PC-3 (cell line): ENCODE measurements around the gene INO80C. TPM values are rescaled to one million over a fixed set of nuclear protein-coding genes. Genes with fewer than 3 reads are reported as not detected.

Source experiments
- ATAC-seq: fragments of 200-7000 bp; cut with Tn5 transposase; 2 replicates; pipeline ENCODE4 v1.9.1; 2020; ENCODE audit warnings: mild to moderate bottlenecking, moderate library complexity
- BruUV-seq: library from RNA; stranded (reverse); fragments of 400-500 nt; replicated peaks from 2 replicates; lab custom pipeline; 2021; lab: Mats Ljungman, UMichigan
- CTCF ChIA-PET: fragments of 300-600 bp; sonication (Branson Sonifier 250); formaldehyde crosslinking; loops from one replicate; lab custom pipeline; 2022; ENCODE audit warnings: antibody characterized with exemption; lab: Charles Lee
- POLR2A ChIA-PET: fragments of 300-600 bp; sonication (Branson Sonifier 250); formaldehyde crosslinking; loops from one replicate; lab custom pipeline; 2022; ENCODE audit warnings: antibody characterized with exemption; ENCODE audit not compliant: unreplicated experiment; lab: Charles Lee
- DNase-seq: peaks from one replicate; pipeline ENCODE4 v3.0.0-alpha.2; 2015
- H2AFZ ChIP-seq: fragments of 300-600 bp; sonication (generic); 2 replicates; pipeline ENCODE4 v1.6.0; 2016; ENCODE audit warnings: antibody characterized with exemption, low read length
- H3F3A ChIP-seq: fragments of 300-600 bp; sonication (generic); one replicate; pipeline ENCODE4 v1.6.0; 2017; ENCODE audit warnings: antibody characterized with exemption, low read length, control low read depth, mild to moderate bottlenecking; ENCODE audit not compliant: unreplicated experiment
- H3K27ac ChIP-seq: fragments of 300-600 bp; sonication (generic); 2 replicates; pipeline ENCODE4 v1.5.1; 2016; ENCODE audit warnings: mild to moderate bottlenecking, low read length
- H3K27me3 ChIP-seq: fragments of 300-600 bp; sonication (generic); 2 replicates; pipeline ENCODE4 v1.6.1; 2016; ENCODE audit warnings: low read length, mixed read lengths
- H3K36me3 ChIP-seq: fragments of 300-600 bp; sonication (generic); 2 replicates; pipeline ENCODE4 v1.6.1; 2016; ENCODE audit warnings: low read depth, mixed run types, low read length, mixed read lengths
- H3K4me1 ChIP-seq: fragments of 300-600 bp; sonication (generic); 2 replicates; pipeline ENCODE4 v1.5.1; 2016; ENCODE audit warnings: low read length; ENCODE audit not compliant: insufficient read depth
- H3K4me2 ChIP-seq: fragments of 300-600 bp; sonication (generic); 2 replicates; pipeline ENCODE4 v1.6.0; 2016; ENCODE audit warnings: low read length
- H3K4me3 ChIP-seq: fragments of 300-600 bp; sonication (generic); 2 replicates; pipeline ENCODE4 v1.5.1; 2016; ENCODE audit warnings: mild to moderate bottlenecking, low read length, mixed read lengths
- H3K79me2 ChIP-seq: fragments of 300-600 bp; sonication (generic); 2 replicates; pipeline ENCODE4 v1.6.1; 2017; ENCODE audit warnings: low read length, mixed read lengths
- H3K9ac ChIP-seq: fragments of 300-600 bp; sonication (generic); 2 replicates; pipeline ENCODE4 v1.6.0; 2016; ENCODE audit warnings: mild to moderate bottlenecking, low read length
- H3K9me2 ChIP-seq: fragments of 300-600 bp; sonication (generic); replicated peaks from 2 replicates; pipeline ENCODE4 v1.6.1; 2016; ENCODE audit warnings: mixed run types, low read length, mixed read lengths
- H3K9me3 ChIP-seq: fragments of 300-600 bp; sonication (generic); 2 replicates; pipeline ENCODE4 v1.6.1; 2016; ENCODE audit warnings: low read length, mixed read lengths
- H4K20me1 ChIP-seq: fragments of 300-600 bp; sonication (generic); 2 replicates; pipeline ENCODE4 v1.6.1; 2016; ENCODE audit warnings: low read length, mixed read lengths
- CTCF ChIP-seq: fragments of 300-600 bp; sonication (generic); conservative IDR thresholded peaks from 2 replicates; pipeline ENCODE4 v1.5.1; 2017; ENCODE audit warnings: antibody characterized with exemption, low read depth, mild to moderate bottlenecking, low read length
- EZH2 ChIP-seq: fragments of 300-600 bp; sonication (generic); IDR thresholded peaks from one replicate; pipeline ENCODE4 v1.6.1; 2017; ENCODE audit warnings: antibody characterized with exemption, mild to moderate bottlenecking, low read length; ENCODE audit not compliant: unreplicated experiment
- EZH2phosphoT487 ChIP-seq: fragments of 300-600 bp; sonication (generic); IDR thresholded peaks from 2 replicates; pipeline ENCODE4 v1.6.1; 2018; ENCODE audit warnings: mild to moderate bottlenecking, antibody characterized with exemption, low read length, borderline replicate concordance
- intact Hi-C: fragments of 100-400 bp; cut with micrococcal nuclease; formaldehyde crosslinking; loops from 2 replicates; pipeline ENCODE4 v1.9.0; 2023
- total RNA-seq: library from RNA; depleted of rRNA; stranded (reverse); fragments of >200 nt; gene quantifications from 2 replicates; pipeline ENCODE4 v1.2.3, GENCODE V29; 2014

Gene INO80C
- total RNA-seq, 1 experiment from 2014 or later = 6.8 TPM

DNA sequence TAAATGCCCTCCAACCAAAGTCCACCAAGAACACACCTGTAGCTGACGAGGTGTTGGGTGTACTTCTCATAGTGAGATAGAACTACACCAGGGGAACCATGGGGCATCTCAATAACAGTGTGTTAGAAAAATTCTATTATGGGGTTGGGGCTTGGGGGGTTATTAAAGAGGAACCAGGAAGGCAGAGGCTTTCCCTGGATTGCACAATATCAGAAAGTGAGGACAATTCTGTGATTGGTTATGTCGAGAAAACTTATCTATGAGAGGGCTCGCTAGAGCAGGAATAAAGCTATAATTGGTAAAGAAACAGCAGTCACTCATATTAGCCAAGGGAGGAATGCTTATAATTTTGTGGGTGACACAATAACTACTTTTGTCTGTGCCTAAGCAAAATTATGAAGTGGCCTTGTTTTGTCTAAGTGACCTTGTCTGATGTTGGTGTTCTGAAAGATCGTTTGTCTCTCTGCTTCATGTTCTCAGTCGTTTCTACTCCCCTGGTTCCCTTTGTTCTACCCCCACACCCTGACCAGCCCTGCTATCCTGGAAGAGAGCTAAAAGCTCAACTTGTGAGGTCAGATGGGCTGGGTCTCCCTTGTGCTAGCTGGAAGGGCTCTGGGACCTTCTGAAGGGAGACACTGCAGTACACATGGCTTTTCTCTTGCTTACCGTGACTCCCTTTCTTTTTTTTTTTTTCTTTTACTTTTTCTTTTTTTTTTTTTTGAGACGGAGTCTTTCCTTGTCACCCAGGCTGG is 21.6 kb upstream of the INO80C start:
- CTCF ChIA-PET = no interaction called here

DNA sequence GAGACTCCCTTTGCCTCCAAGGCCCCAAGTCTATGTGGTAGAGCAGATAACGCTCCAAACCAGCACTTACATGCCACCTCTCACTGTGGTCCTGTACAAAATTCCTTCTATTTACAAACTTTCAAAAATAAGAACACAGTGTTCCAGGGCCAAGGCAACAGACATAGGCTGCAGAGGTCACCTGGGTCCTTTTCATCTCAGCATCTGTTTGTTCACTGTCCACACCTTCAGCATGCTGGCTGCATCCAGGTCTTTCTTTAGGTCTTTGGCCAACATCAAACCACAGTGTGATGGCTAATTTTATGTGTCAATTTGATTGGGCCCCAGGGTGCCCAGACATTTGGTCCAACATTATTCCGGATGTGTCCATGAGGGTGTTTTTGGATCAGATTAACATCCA is 20.0 kb upstream of the INO80C start:
- Histone ChIP-seq H4K20me1 (no peaks in the 10 kb centered on the region), H3K9ac (no peak overlapping the region), H3F3A (no peaks in the 10 kb centered on the region), H3K27ac (no peak overlapping the region), H3K4me1 (no peaks in the 10 kb centered on the region), H3K36me3 (no peaks in the 10 kb centered on the region), H2AFZ (no peak overlapping the region), H3K9me2 (no peaks in the 10 kb centered on the region), H3K4me2 (no peak overlapping the region), H3K27me3 (no peaks in the 10 kb centered on the region), H3K9me3 (no peaks in the 10 kb centered on the region), H3K79me2 (no peaks in the 10 kb centered on the region), H3K4me3 (no peak overlapping the region)
- intact Hi-C loops = loop anchor here (10.0 kb wide), 1 partner anchor 57 kb away; no protein-coding TSS in a partner anchor
- ATAC-seq (no peak), DNase-seq (no peak)
- no TSS peak for BruUV-seq
- POLR2A ChIA-PET = no interaction called here
- CTCF ChIA-PET = no interaction called here
- no peak for TF ChIP-seq EZH2
- TF ChIP-seq EZH2phosphoT487 = no peak
- no peak for TF ChIP-seq CTCF

More for the DNA sequence above, 21.6 kb upstream of the INO80C start:
- ATAC-seq = no peak
- H3K27me3 ChIP-seq = no peaks in the 10 kb centered on the region
- no peaks in the 10 kb centered on the region for H4K20me1 ChIP-seq
- DNase-seq = no peak
- H3K9me3 ChIP-seq = no peaks in the 10 kb centered on the region
- no peaks in the 10 kb centered on the region for H3K9me2 ChIP-seq
- no peaks in the 10 kb centered on the region for H3F3A ChIP-seq
- BruUV-seq = no TSS peak
- H2AFZ ChIP-seq = no peak overlapping the region
- H3K4me2 ChIP-seq = no peak overlapping the region
- no peak overlapping the region for H3K4me3 ChIP-seq
- TF ChIP-seq EZH2phosphoT487 (no peak), EZH2 (no peak), CTCF (no peak)
- H3K27ac ChIP-seq = no peak overlapping the region
- no peaks in the 10 kb centered on the region for H3K36me3 ChIP-seq
- H3K9ac ChIP-seq = no peak overlapping the region
- intact Hi-C loops = loop anchor here (10.0 kb wide), 1 partner anchor 55 kb away; no protein-coding TSS in a partner anchor
- POLR2A ChIA-PET = no interaction called here
- no peaks in the 10 kb centered on the region for H3K4me1 ChIP-seq
- H3K79me2 ChIP-seq = no peaks in the 10 kb centered on the region

- no peaks in the 10 kb centered on the region for H3K27me3 ChIP-seq
- H3K36me3 ChIP-seq = no peaks in the 10 kb centered on the region
- H3K9me3 ChIP-seq = no peaks in the 10 kb centered on the region
- H3K79me2 ChIP-seq = no peaks in the 10 kb centered on the region
- intact Hi-C loops = loop anchor here (10.0 kb wide), 1 partner anchor 58 kb away; no protein-coding TSS in a partner anchor
- no peaks in the 10 kb centered on the region for H4K20me1 ChIP-seq
- DNase-seq (no peak), ATAC-seq (no peak)
- ChIA-PET POLR2A (no interaction called here), CTCF (no interaction called here)
- no peaks in the 10 kb centered on the region for H3F3A ChIP-seq
- H3K9ac ChIP-seq = no peak overlapping the region
- H2AFZ ChIP-seq = no peak overlapping the region
- no peak overlapping the region for H3K4me3 ChIP-seq
- TF ChIP-seq CTCF = no peak
- TF ChIP-seq EZH2 = no peak
- TF ChIP-seq EZH2phosphoT487 = no peak
- BruUV-seq = no TSS peak
- H3K27ac ChIP-seq = no peak overlapping the region
- no peak overlapping the region for H3K4me2 ChIP-seq
- no peaks in the 10 kb centered on the region for H3K9me2 ChIP-seq
- no peaks in the 10 kb centered on the region for H3K4me1 ChIP-seq
These were observed 19.0 kb upstream of the INO80C start for GRCh38 chr18:35516789-35517188.
